Thyroid gland (tissue), 4 donors: ENCODE results near the gene GLTP.

ENCODE experiments used
- CTCF ChIP-seq, 6 experiments: fragments of 200-600 bp in 3 of 6; fragments of 450-650 bp in 3 of 6; sonication (generic) in 3 of 6; IDR thresholded peaks; one replicate each; pipeline ENCODE4 v1.5.1; 2016 to 2019; ENCODE audit warnings: antibody characterized with exemption in 6 of 6, mild to moderate bottlenecking in 2 of 6, inconsistent platforms in 1 of 6, moderate library complexity in 1 of 6
- POLR2A ChIP-seq, 2 donors: fragments of 450-650 bp; IDR thresholded peaks; one replicate each; pipeline ENCODE4 v1.6.1; 2017; ENCODE audit warnings: antibody characterized with exemption in 2 of 2, mild to moderate bottlenecking in 2 of 2, moderate library complexity in 1 of 2

GRCh38 chr12:109814600-109815150 is 65.7 kb downstream of the GLTP start:
- TF ChIP-seq CTCF (IDR thresholded peaks at IDR 0.05) (no peak), POLR2A (IDR thresholded peaks at IDR 0.05) (no peak)
